Type B pancreatic cell (in vitro differentiated cells): ENCODE measurements around the gene BOD1. TPM values are rescaled to one million over a fixed set of nuclear protein-coding genes. Genes with fewer than 3 reads are reported as not detected.

Experiments
- DNase-seq: peaks from one replicate; pipeline ENCODE4 v3.0.0; 2021; ENCODE audit warnings: mixed read lengths; ENCODE audit not compliant: unreplicated experiment; ENCODE audit errors: extremely low spot score
- H3K27ac Mint-ChIP-seq: 2 replicates; pipeline ENCODE4 v1.8.0; 2021; ENCODE audit warnings: mild to moderate bottlenecking, mixed read lengths
- H3K27me3 Mint-ChIP-seq: 2 replicates; pipeline ENCODE4 v1.8.0; 2021; ENCODE audit warnings: mixed read lengths
- H3K36me3 Mint-ChIP-seq: 2 replicates; pipeline ENCODE4 v1.8.0; 2021; ENCODE audit warnings: mixed read lengths
- H3K4me1 Mint-ChIP-seq: one replicate; pipeline ENCODE4 v1.8.0; 2021; ENCODE audit warnings: mixed read lengths; ENCODE audit not compliant: unreplicated experiment
- H3K4me3 Mint-ChIP-seq: 2 replicates; pipeline ENCODE4 v1.8.0; 2021; ENCODE audit warnings: mild to moderate bottlenecking, mixed read lengths
- H3K9me3 Mint-ChIP-seq: 2 replicates; pipeline ENCODE4 v1.8.0; 2021; ENCODE audit warnings: mixed read lengths
- total RNA-seq: library from RNA; stranded (reverse); gene quantifications from 2 replicates; pipeline ENCODE4 v1.2.1, GENCODE V29; 2021; ENCODE audit warnings: low replicate concordance
- TF ChIP-seq, protein P1 (sequence below): fragments of 200-600 bp; sonication (generic); conservative IDR thresholded peaks from 2 replicates; pipeline ENCODE4 v1.5.0; 2021; ENCODE audit warnings: antibody characterized with exemption, mild to moderate bottlenecking

The BOD1 gene
- total RNA-seq, 1 donor from 2014 or later = 98.7 TPM

GRCh38 chr5:173637340-173637739 is 20.9 kb upstream of the BOD1 start:
- no peak for DNase-seq
- Mint-ChIP-seq H3K9me3 (no peaks in the 10 kb centered on the region), H3K27ac (no peak overlapping the region), H3K4me1 (peaks cover 19% of the 10 kb centered on the region), H3K27me3 (no peaks in the 10 kb centered on the region), H3K36me3 (no peaks in the 10 kb centered on the region), H3K4me3 (no peak overlapping the region)
- TF ChIP-seq, protein P1, sequence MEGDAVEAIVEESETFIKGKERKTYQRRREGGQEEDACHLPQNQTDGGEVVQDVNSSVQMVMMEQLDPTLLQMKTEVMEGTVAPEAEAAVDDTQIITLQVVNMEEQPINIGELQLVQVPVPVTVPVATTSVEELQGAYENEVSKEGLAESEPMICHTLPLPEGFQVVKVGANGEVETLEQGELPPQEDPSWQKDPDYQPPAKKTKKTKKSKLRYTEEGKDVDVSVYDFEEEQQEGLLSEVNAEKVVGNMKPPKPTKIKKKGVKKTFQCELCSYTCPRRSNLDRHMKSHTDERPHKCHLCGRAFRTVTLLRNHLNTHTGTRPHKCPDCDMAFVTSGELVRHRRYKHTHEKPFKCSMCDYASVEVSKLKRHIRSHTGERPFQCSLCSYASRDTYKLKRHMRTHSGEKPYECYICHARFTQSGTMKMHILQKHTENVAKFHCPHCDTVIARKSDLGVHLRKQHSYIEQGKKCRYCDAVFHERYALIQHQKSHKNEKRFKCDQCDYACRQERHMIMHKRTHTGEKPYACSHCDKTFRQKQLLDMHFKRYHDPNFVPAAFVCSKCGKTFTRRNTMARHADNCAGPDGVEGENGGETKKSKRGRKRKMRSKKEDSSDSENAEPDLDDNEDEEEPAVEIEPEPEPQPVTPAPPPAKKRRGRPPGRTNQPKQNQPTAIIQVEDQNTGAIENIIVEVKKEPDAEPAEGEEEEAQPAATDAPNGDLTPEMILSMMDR = no peak

GRCh38 chr5:173634465-173634983 is 18.1 kb upstream of the BOD1 start:
- no peaks in the 10 kb centered on the region for H3K27me3 Mint-ChIP-seq
- TF ChIP-seq, protein P1 = no peak

DNA sequence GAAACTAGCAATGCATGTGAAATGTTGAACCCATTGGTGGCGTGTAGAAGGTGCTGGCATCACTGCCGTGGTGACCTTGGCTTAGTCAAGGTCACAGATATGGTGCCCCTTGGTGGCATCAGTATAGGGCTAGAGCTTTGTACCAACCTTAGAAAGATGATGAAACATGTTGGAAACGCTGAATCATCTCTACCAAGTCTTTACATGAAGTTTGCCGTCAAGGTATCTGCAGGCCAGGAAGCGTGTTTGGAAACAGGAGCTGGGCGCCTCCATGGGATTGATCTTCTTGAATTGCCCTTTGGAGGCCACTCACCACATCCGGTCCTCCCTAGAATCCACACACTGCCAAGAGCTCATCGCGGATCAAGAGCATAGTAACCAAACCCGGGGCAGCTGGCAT is 16.9 kb upstream of the BOD1 start:
- H3K27me3 Mint-ChIP-seq = no peaks in the 10 kb centered on the region

More at GRCh38 chr5:173634465-173634983, 18.1 kb upstream of the BOD1 start:
- H3K4me3 Mint-ChIP-seq = no peak overlapping the region
- peaks cover 28% of the 10 kb centered on the region for H3K4me1 Mint-ChIP-seq
- DNase-seq = no peak
- no peak overlapping the region for H3K27ac Mint-ChIP-seq
- no peaks in the 10 kb centered on the region for H3K36me3 Mint-ChIP-seq
- no peaks in the 10 kb centered on the region for H3K9me3 Mint-ChIP-seq

DNA sequence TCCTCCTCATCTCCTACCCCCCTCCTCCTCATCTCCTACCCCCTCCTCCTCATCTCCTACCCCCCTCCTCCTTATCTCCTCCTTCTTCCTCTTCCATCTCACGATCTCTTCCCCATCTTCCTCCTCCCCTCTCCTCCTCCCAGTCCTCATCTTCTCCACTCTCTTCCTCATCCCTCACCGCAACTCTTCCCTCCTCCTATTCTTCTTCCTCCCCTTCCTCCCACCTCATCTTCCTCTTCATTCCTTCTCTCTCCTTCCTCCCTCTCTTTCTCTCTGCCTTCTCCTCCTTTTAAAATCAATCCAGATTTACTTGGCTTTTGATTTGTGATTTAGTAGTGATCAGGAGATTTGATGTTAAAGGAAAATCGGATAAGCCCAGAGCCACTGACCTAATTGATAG is 15.0 kb upstream of the BOD1 start:
- DNase-seq = no peak
- no peak overlapping the region for H3K27ac Mint-ChIP-seq
- no peaks in the 10 kb centered on the region for H3K9me3 Mint-ChIP-seq
- H3K36me3 Mint-ChIP-seq = no peaks in the 10 kb centered on the region
- TF ChIP-seq, protein P1 = no peak
- H3K4me3 Mint-ChIP-seq = no peak overlapping the region
- peaks cover 46% of the 10 kb centered on the region for H3K4me1 Mint-ChIP-seq
- H3K27me3 Mint-ChIP-seq = no peaks in the 10 kb centered on the region

More for the DNA sequence above, 16.9 kb upstream of the BOD1 start:
- H3K36me3 Mint-ChIP-seq = no peaks in the 10 kb centered on the region
- TF ChIP-seq, protein P1 = no peak
- no peak overlapping the region for H3K27ac Mint-ChIP-seq
- DNase-seq = no peak
- peaks cover 32% of the 10 kb centered on the region for H3K4me1 Mint-ChIP-seq
- H3K4me3 Mint-ChIP-seq = no peak overlapping the region
- no peaks in the 10 kb centered on the region for H3K9me3 Mint-ChIP-seq

GRCh38 chr5:173630724-173631365 is 14.4 kb upstream of the BOD1 start:
- Mint-ChIP-seq H3K9me3 (no peaks in the 10 kb centered on the region), H3K36me3 (no peaks in the 10 kb centered on the region), H3K4me3 (no peak overlapping the region), H3K27me3 (no peaks in the 10 kb centered on the region), H3K4me1 (peaks cover 51% of the 10 kb centered on the region), H3K27ac (peak overlapping the region; percentile 39)
- TF ChIP-seq, protein P1 = no peak
- no peak for DNase-seq
